GF-D8 (cell line): ENCODE results near the gene ZNF345.

Experiments
- DNase-seq: peaks from one replicate; lab custom pipeline; 2025; lab: John Stamatoyannopoulos, UW

Gene ZNF345

DNA sequence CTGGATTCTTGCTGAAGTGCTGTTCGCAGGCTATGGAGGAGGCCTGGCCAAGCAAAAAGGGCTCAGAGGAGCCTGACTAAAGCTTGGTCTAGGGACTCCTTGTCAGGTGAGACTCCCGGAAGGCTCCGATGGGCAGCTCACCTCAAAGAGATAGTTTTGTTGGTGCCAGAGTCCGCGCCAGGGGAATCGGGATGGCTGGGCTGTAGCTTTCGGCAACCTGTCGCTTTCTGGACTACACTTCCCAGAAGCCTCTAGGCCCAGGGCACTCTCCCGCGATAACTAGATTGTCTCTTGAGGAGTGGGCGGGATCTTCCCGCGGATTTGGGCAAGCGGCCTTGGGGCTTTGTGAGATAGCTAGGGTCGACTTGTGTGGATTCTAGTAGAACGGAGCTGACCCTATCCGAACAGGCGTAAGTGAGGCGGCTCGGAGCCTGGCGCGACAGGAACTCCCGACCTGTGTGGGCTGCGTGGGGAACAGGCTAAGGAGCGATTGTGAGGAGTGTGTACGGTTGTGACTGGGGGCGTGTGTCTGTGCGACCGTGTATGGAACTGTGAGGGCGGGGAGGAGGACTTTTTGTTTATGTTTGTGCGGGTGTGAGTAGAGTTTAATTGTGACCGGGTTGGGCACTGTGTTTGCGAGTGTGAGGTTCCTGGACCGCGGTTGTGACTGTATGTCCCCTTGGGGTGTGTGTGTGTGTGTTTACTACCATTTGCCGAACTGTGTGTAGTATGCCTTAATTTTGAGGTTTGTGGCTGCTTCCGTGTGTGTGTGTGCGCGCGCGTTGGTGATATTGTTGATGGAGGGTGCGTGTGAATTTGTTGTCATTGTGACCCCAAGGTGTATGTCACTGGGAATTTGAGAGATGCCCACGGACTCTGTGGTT lies at the start of gene ZNF345:
ZNF345 (plus strand) TSS at position 318 of the 884 bp plus-strand sequence. CDS start 25,955 bp downstream, outside the sequence.
- DNase-seq, result peak; percentile 84

DNA sequence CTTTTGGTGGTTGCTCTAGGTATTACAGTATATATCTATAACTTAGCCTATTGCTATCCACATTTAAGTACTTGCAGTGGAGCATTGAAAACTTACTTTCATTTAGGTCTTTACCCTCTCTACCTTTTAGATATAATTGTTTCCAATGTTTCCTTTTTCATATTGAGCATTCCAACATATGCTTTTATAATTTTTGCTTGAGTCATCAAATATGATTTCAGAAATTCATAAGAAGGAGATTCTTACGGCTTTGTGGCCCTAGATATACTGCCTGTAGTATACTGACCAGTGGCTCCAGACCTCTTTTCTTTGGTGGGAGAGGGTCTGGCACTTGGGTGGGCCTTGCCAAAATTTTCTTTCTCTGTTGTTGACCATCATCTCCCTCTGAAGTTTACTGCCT lies 45.3 kb upstream of the ZNF345 start:
- DNase-seq, result no peak

DNA sequence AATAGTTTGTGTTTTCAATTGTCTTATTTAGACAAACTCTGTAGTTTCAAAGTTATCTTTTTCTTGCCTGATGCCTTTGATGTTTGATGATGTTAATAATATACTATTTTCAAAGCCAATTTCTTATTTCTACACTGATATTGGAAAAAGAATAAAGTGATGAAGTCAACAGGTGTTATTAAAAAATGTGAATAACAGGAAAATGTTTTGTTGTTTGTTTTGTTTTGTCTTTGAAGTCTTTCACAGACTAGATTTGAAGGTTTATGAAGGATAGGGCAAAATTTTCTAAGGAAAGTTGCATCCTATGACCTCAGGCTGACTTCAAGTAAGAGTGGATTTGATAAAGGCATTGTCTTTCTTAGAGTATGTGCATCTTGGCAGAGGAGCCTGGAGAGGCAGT lies 43.6 kb upstream of the ZNF345 start:
- DNase-seq, result no peak

DNA sequence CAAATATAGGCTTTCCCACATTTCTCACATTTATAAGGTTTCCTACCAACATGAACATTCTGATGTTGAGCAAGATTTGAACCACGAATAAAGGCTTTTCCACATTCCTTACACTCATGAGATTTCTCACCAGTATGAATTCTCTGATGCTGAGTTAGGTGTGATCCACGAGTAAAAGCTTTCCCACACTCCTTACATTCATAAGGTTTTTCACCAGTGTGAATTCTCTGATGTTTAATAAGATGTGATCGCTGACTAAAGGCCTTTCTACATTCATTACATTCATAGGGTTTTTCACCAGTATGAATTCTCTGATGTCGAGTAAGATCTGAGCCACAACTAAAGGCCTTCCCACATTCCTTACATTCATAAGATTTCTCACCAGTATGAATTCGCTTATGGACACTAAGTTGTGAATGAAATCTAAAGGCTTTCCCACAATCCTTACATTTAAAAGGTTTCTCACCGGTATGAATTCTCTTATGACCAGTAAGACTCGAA lies 31.5 kb upstream of the ZNF345 start:
- DNase-seq, result no peak

DNA sequence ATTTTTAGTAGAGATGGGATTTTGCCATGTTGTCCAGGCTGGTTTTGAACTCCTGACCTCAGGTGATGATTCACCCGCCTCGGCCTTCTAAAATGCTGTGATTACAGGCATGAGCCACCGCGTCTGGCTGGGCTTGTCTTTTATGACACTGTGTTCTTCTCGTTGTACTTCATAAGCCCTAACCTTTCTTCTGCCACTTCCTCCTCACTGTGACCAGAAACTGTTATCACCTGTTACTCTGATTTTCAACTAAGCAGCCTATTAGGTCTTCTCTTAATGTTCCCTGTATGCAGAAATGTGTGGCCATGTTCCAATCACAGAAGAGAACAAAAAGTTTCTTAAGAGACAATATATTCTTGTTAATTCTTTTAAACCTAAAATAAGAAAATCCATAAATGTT lies 28.9 kb upstream of the ZNF345 start:
- DNase-seq, result no peak

DNA sequence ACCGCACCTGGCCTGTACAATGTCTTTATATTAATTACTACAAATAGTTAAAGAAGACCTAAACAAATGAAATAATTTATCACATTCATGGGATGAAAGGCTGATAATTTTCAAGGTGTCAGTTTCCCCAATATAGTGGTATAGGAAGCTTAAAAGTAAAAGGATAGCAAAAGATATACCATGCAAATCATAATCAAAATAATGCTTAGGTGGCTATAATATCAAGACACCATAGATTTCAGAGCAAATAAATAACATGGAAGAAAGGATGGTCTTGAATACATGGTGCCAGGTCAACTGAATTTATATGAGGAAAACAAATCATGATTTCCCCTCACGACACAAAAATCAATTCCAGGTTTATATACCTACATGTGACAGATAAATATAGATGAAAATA lies 17.2 kb upstream of the ZNF345 start:
- no peak for DNase-seq

DNA sequence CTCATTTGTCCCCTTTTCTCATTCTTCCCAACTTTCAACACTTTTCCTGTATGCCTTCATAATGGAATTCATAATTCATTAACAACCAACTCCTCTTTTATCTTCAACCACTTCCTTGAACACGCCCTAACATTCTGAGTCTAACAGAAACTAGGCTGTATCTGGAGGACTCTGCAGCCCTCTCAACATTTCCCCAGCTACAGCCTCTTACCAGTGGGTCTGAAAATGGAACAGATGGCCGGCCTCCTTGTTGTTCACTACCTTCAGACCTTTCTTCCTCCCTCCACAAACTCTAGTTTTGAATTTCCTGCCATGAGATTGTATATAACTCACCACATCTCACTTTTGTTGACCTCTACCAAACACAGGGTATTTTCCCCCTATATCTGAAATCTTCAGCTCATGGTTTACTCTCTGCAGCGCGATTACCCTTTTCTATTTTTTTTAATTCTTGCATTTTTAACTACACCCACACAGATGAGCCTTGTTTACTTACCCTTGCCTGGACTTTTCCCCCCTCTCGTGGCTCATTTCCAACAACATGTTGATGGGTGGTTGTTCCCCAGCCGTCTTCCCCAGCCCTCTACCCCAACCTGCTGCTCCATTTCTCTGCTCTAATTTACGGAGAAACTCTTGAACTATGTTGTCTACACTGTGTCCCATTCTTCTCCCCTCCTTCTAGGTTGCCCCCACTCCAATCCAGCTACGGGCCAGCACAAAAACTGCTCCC lies 13.3 kb upstream of the ZNF345 start:
- no peak for DNase-seq

DNA sequence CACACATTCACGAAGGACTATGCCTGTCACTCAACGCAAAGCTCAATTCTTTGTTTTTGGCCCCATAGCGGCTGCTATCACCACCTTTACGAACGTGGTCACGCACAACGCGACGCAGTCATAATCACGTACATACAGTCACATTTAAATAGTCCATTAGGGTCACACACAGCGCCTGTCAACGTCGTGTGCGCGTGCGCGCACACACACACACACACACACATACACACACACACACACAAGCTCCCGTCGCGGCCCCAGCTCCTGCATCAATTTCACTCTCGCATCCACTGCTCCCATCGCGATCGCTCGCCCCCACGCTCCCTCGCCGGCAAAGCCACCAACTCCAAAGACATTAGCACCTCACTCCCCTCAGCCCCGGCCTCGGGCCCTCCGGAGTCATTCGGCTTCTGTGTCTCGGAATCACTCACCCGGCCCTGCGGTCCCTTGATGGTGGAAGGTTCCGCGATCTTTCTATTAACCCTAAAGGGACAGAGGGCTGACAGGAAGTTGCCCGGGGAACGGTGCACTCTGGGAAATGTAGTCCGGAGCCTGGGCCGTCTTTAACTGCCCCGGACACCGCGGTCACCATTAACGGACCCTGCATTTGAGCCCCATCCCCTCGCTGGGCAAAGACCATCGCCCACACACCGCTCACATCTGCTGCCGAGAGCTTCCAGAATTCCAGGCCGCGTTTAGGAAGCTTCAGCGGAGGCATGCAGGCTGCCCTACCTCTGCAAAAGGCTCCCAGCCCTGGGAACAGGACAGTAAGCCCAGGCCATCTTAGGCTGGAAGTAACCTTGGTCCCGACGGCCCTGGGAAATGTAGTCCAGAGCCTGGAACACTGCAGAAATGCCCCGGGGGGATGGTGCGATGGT lies 12.5 kb upstream of the ZNF345 start, which contains the start of gene ZNF790:
ZNF790 (minus strand) TSS at position 482 of the 878 bp plus-strand sequence. CDS start 12,768 bp downstream, outside the sequence.
- DNase-seq, result peak; percentile 82

DNA sequence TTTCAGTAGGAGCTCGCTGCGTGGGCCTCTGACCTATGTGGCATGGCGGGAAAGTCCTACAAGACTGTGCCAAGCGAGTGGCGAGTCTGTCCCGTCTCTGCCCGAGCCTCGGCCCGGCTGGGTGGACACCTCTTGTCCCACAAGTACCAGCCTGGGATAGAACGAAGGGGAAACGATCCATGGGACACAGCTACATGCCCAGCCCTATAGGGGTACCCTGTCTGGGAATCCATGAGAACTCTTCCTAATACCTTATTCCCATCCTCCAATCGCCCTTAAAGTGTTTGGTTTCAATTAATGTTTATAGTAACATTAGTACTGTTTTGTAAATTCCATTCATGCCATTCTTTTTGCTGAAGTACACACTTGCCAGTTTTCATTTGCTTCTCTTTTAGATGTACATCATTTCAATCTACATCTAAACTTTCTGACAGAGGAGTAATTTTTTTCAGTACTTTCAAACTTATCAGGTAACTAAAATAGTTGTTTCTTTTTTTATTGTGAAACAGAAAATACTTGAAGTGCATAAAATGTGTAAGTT lies 11.8 kb upstream of the ZNF345 start:
- DNase-seq, result no peak

DNA sequence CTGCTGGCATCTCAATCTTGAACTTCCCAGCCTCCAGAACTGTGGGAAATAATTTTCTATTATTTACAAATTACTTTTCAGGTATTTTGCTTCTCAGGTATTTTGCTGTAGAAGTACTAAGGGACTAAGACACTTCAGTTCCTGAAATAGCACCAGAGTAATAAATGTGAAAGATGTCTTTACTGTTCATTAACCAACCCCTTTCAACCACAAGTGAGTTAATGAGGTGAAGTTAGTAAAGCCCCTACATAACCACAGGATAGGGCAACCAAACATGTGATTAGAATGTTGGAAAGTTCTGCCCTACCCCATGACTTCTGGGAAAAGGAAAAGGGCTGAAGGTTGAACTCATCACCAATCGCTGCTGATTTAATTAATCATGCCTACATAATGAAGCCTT lies 2.7 kb upstream of the ZNF345 start:
- DNase-seq, result no peak

DNA sequence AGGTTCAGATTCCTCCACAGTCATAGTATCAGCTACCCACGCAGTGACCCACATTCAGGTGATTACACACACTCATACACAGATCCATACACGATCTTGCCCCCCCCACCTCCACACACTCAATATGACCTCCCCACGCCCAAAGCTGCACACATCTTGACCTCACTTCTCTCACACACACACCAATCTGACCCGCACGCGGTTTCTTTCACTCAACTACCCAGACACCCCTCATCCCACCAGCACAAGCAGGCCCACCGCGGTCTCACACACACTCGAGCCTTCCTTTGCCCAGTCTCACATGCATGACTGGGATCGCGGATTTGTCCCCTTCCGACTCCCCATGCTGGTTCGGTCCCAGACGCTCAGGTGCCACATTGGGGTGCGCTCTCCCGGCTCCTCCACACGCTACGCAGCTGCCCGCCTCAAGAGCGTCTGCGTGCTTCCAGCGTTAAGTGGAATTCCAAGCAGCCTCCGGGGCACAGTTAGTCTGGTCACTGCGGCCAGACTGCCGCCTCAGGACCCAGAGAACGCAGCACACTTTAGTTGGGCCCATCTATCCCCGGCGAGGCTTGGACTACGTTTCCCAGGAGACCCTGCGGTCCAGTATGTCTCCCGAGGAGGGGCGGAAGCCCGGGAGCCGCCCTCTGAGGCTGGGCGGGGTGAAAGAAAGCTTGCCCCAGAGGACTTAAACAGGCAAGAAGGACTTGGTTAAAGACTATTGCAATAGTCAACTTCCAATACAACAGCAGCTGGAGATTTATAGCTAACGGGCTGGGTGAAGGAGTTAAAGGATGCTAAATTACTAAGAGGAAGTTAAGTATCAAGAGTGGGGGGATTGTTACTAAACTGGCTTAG lies 746 bp upstream of the ZNF345 start:
- peak; percentile 74 for DNase-seq

DNA sequence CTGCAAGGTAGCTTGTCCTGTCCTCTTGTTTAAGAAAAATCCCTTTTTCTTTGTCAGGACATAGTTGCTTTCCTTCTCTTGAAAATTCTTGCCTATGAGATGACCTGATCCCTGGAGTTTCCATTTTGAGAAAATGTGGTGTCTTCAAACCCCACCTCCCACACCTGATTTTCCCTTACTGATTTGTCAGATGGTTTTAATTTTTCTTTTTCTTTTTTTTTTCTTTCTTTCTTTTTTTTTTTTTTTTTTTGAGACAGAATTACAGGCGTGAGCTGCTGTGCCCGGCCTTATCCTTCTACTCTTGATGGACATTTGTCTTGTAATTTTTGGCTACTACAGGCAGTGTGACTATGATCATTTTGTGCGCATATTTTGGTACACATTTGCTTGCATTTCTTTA lies 1.2 kb downstream of the ZNF345 start:
- DNase-seq, result no peak

DNA sequence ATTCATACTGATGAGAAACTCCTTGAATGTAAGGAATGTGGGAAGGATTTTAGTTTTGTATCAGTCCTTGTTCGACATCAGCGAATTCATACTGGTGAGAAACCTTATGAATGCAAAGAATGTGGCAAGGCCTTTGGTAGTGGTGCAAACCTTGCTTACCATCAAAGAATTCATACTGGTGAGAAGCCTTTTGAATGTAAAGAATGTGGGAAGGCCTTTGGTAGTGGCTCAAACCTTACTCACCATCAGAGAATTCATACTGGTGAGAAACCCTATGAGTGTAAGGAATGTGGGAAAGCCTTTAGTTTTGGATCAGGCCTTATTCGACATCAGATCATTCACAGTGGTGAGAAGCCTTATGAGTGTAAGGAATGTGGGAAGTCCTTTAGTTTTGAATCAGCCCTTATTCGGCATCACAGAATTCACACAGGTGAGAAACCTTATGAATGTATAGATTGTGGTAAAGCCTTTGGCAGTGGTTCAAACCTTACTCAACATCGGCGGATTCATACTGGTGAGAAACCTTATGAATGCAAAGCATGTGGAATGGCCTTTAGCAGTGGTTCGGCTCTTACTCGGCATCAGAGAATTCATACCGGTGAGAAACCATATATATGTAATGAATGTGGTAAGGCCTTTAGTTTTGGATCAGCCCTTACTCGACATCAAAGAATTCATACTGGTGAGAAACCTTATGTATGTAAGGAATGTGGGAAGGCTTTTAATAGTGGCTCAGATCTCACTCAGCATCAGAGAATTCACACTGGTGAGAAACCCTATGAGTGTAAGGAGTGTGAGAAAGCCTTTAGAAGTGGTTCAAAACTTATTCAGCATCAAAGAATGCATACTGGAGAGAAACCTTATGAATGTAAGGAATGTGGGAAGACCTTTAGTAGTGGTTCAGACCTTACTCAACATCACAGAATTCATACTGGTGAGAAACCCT lies 26.6 kb downstream of the ZNF345 start:
- no peak for DNase-seq

DNA sequence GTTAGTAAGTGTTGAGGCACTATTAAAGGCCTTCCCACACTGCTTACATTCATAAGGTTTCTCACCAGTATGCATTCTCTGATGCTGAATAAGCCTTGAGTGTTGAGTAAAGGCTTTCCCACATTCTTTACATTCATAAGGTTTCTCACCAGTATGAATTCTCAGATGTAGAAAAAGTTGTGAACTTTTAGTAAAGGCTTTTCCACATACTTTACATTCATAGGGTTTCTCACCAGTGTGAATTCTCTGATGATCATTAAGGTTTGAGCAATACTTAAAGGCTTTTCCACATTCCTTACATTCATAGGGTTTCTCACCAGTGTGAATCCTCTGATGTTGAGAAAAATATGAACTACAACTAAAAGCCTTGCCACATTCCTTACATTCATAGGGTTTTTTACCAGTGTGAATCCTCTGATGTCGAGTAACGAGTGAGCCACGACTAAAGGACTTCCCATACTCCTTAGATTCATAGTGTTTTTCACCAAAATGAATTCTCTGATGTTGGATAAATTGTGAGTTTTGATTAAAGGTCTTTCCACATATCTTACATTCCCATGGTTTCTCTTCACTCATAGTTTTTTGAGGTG lies 41.2 kb downstream of the ZNF345 start:
- DNase-seq, result no peak

DNA sequence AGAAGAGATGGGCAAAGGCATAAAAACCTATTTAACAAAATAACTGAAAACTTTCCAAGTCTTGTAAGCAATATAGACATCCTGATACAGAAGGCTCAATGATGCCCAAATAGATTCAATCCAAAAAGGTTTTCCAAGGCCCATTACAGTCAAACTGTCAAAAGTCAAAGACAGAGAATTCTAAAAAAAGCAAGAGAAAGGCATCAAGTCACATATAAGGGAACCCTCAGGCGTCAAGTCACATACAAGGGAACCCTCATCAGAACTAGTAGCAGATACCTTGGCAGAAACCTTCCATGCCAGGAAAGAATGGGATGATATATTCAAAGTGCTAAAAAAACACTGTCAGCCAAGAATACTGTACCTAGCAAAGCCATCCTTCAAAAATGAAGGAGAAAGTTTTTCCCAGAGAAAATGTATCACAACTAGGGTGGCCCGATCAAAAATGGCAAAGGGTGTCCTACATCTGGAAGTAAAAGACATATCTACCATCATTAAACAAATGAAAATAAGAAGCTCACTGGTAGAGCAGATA lies 44.2 kb downstream of the ZNF345 start:
- DNase-seq, result no peak

DNA sequence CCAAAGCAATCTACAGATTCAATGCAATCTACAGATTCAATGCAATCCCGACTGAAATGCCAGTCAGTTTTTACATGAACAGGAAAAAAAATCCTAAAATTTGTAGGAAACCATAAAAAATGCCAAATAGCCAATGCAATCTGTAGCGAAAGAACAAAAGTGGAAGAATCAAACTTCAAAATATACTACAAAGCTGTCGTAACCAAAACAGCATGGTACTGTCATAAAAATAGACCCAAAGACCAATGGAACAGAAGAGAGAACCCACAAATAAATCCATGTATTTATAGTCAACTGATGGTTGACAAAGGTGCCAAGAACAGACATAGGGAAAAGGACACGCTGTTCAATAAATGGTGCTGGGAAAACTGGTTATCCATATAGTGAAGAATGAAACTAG lies 47.7 kb downstream of the ZNF345 start:
- no peak for DNase-seq

DNA sequence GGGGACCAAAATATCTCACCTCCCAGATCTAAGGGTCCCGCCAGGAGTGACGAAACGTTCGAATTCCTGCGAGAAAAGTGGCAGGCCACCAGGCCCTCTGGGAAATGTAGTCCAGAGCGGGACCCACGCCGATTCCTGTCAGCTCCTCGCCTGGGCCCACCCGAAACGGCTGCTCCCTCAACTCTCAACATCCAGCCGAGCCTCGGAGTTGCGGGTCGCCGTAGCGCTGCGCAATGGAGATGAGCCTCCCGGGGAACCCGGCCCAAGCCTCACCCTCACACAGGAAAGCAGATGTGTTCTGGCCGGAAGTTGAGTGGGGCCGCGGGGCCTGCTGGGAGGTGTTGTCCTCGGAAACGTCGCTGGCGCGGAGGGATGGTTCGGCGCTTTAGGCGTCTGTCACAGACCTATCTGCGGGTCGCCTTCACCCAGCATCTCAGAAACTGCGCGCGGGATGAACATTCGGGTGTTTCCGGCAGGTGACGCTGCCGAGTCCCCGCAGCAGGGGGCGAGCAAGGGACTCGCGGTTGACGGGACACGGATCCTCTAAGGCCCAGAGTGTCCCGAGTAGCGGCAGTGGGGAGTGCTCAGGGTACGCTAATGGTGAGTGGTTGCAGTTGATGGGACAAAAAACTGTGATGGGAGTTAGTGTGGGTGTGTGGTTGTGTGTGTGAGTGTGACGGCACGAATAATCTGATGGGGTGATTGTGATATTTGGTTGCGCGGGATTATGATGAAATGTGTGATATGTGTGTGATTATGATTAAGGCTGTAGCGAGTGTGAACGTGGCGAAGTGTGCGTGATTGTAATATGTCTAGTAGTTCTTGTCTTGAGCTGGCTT lies 65.5 kb downstream of the ZNF345 start, which contains the start of the genes ZNF568 and ZNF829:
ZNF568 (plus strand) TSS at position 341 of the 839 bp plus-strand sequence. CDS start 6,439 bp downstream, outside the sequence.
ZNF829 (minus strand) TSS at position 300 of the 839 bp plus-strand sequence. CDS start 1,124 bp downstream, outside the sequence.
- DNase-seq, result peak; percentile 86

DNA sequence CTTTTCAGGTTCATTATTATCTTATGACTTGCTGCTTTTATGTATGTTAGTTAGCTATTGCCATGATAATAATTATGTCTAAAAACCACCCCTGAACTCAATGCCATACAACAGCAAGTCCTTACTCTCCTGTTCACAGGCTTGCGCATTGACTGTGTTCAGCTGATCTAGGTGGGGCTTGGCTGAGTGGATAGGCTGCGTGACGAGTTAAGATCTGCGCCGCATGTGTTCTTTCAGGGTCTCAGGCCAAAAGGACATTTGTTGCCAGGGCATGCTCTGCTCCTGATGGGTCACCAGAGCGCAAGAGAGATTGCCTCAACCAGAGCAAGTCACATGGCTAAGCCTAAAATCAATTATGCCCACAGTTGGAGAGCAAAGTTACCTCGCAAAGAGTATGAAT lies 66.3 kb downstream of the ZNF345 start:
- DNase-seq, result peak; percentile 15
